Measurements from ENCODE around the gene PDS5B. TPM values are rescaled to one million over a fixed set of nuclear protein-coding genes. Genes with fewer than 3 reads are reported as not detected.

The PDS5B gene
- total RNA-seq, 1 donor from 2014 or later = 49.0 TPM

GRCh38 chr13:32542221-32542620, 44.0 kb upstream of the PDS5B start:
- Mint-ChIP-seq H3K27ac (ENCODE audit: unreplicated experiment) (no peak overlapping the region), H3K36me3 (ENCODE audit: low read depth) (peaks cover 2% of the 10 kb centered on the region), H3K4me1 (ENCODE audit: low read depth) (peaks cover 5% of the 10 kb centered on the region), H3K9me3 (ENCODE audit: low read depth) (no peaks in the 10 kb centered on the region), H3K4me3 (ENCODE audit: unreplicated experiment) (no peak overlapping the region), H3K27me3 (ENCODE audit: low read depth) (peaks cover 2% of the 10 kb centered on the region)
- no peak for DNase-seq (ENCODE audit: low spot score)
- no peak for TF ChIP-seq CTCF (IDR thresholded peaks at IDR 0.05)

- H3K27me3 Mint-ChIP-seq (ENCODE audit: low read depth) = peaks cover 2% of the 10 kb centered on the region
- H3K4me3 Mint-ChIP-seq (ENCODE audit: unreplicated experiment) = no peak overlapping the region
- TF ChIP-seq CTCF (IDR thresholded peaks at IDR 0.05) = no peak
- no peaks in the 10 kb centered on the region for H3K36me3 Mint-ChIP-seq (ENCODE audit: low read depth)
- H3K27ac Mint-ChIP-seq (ENCODE audit: unreplicated experiment) = no peak overlapping the region
- DNase-seq (ENCODE audit: low spot score) = no peak
- H3K4me1 Mint-ChIP-seq (ENCODE audit: low read depth) = no peaks in the 10 kb centered on the region
- H3K9me3 Mint-ChIP-seq (ENCODE audit: low read depth) = no peaks in the 10 kb centered on the region
These were observed 41.2 kb upstream of the PDS5B start for GRCh38 chr13:32545083-32545482.

- Mint-ChIP-seq H3K4me1 (ENCODE audit: low read depth) (no peaks in the 10 kb centered on the region), H3K27me3 (ENCODE audit: low read depth) (no peaks in the 10 kb centered on the region), H3K27ac (ENCODE audit: unreplicated experiment) (no peak overlapping the region)
These were observed 37.4 kb upstream of the PDS5B start for GRCh38 chr13:32548837-32549236.

DNA sequence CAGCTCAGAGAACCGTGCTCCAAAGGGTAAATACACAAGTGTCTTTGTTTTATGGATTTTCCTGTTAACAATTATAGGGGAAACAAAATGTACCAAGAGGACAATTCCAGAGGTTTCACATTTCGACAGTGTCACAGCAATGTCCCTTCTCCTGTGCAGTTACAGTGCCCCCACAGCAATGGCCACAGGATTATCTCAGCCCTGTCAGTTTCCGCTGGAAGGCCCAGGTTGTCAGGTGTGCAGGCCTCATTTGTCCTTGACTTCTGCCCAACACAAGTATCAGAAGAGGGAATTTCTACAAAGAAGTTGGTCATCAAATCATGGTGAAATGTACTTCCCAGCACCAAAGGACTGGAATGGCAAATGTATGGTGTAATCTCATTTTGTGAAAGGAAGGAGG, 36.5 kb upstream of the PDS5B start:
- H3K27ac Mint-ChIP-seq (ENCODE audit: unreplicated experiment) = no peak overlapping the region
- peaks cover 1% of the 10 kb centered on the region for H3K36me3 Mint-ChIP-seq (ENCODE audit: low read depth)
- no peak for DNase-seq (ENCODE audit: low spot score)
- H3K4me1 Mint-ChIP-seq (ENCODE audit: low read depth) = no peaks in the 10 kb centered on the region
- H3K27me3 Mint-ChIP-seq (ENCODE audit: low read depth) = no peaks in the 10 kb centered on the region
- TF ChIP-seq CTCF (IDR thresholded peaks at IDR 0.05) = no peak
- no peak overlapping the region for H3K4me3 Mint-ChIP-seq (ENCODE audit: unreplicated experiment)
- no peaks in the 10 kb centered on the region for H3K9me3 Mint-ChIP-seq (ENCODE audit: low read depth)

More at GRCh38 chr13:32548837-32549236, 37.4 kb upstream of the PDS5B start:
- DNase-seq (ENCODE audit: low spot score) = no peak
- no peak for TF ChIP-seq CTCF (IDR thresholded peaks at IDR 0.05)
- H3K4me3 Mint-ChIP-seq (ENCODE audit: unreplicated experiment) = no peak overlapping the region
- H3K9me3 Mint-ChIP-seq (ENCODE audit: low read depth) = no peaks in the 10 kb centered on the region
- H3K36me3 Mint-ChIP-seq (ENCODE audit: low read depth) = peaks cover 1% of the 10 kb centered on the region

GRCh38 chr13:32553720-32554119, 32.5 kb upstream of the PDS5B start:
- peaks cover 1% of the 10 kb centered on the region for H3K36me3 Mint-ChIP-seq (ENCODE audit: low read depth)
- TF ChIP-seq CTCF (IDR thresholded peaks at IDR 0.05) = no peak
- H3K4me1 Mint-ChIP-seq (ENCODE audit: low read depth) = no peaks in the 10 kb centered on the region
- H3K9me3 Mint-ChIP-seq (ENCODE audit: low read depth) = peaks cover 2% of the 10 kb centered on the region
- no peak overlapping the region for H3K4me3 Mint-ChIP-seq (ENCODE audit: unreplicated experiment)
- DNase-seq (ENCODE audit: low spot score) = no peak
- peaks cover 2% of the 10 kb centered on the region for H3K27me3 Mint-ChIP-seq (ENCODE audit: low read depth)
- H3K27ac Mint-ChIP-seq (ENCODE audit: unreplicated experiment) = no peak overlapping the region
